H1 (cell line): Measurements from ENCODE around the gene SLCO2A1. TPM values are rescaled to one million over a fixed set of nuclear protein-coding genes. Genes with fewer than 3 reads are reported as not detected.

ENCODE experiments used
- CTCF ChIA-PET: fragments of 300-600 bp; sonication (Branson Sonifier 250); formaldehyde crosslinking; loops from one replicate; lab custom pipeline; 2021; ENCODE audit not compliant: partially characterized antibody; lab: Charles Lee
- POLR2A ChIA-PET: fragments of 300-600 bp; sonication (Branson Sonifier 250); formaldehyde crosslinking; loops from one replicate; lab custom pipeline; 2021; ENCODE audit warnings: inconsistent platforms; ENCODE audit not compliant: partially characterized antibody; lab: Charles Lee
- DNase-seq, 2 experiments: peaks; one replicate each; pipeline versions ENCODE4 v3.0.0 to v3.0.0-alpha.2; 2010 to 2022; ENCODE audit warnings: low spot score in 2 of 2, low read depth in 1 of 2, mixed read lengths in 1 of 2
- FAIRE-seq: peaks from 2 replicates; lab custom pipeline; 2011; peaks lifted over from hg19 to GRCh38; lab: Jason Lieb, UNC
- H2AFZ ChIP-seq: 2 replicates; pipeline ENCODE4 v1.8.1; 2012; ENCODE audit warnings: low read length, inconsistent platforms
- H2AK5ac ChIP-seq: 2 replicates; pipeline ENCODE4 v1.6.1; 2013; ENCODE audit warnings: low read depth, low read length
- H2BK120ac ChIP-seq: replicated peaks from 2 replicates; pipeline ENCODE3; 2013; ENCODE audit warnings: low read depth, low read length, inconsistent platforms
- H2BK12ac ChIP-seq: 2 replicates; pipeline ENCODE4 v1.6.1; 2013; ENCODE audit warnings: low read depth, low read length
- H2BK15ac ChIP-seq: 2 replicates; pipeline ENCODE4 v1.6.1; 2013; ENCODE audit warnings: low read length
- H2BK20ac ChIP-seq: 2 replicates; pipeline ENCODE4 v1.6.1; 2013; ENCODE audit warnings: low read length
- H2BK5ac ChIP-seq: 2 replicates; pipeline ENCODE4 v1.6.1; 2013; ENCODE audit warnings: low read depth, low read length
- H3K14ac ChIP-seq: 2 replicates; pipeline ENCODE4 v1.6.1; 2013; ENCODE audit warnings: inconsistent platforms; ENCODE audit not compliant: insufficient read length
- H3K18ac ChIP-seq: 2 replicates; pipeline ENCODE4 v1.6.1; 2013; ENCODE audit warnings: low read length; ENCODE audit errors: extremely low read depth
- H3K23ac ChIP-seq: 2 replicates; pipeline ENCODE4 v1.6.1; 2013; ENCODE audit warnings: inconsistent platforms; ENCODE audit not compliant: insufficient read length
- H3K23me2 ChIP-seq: 2 replicates; pipeline ENCODE4 v1.6.1; 2013; ENCODE audit warnings: low read depth, low read length
- H3K27ac ChIP-seq: 2 replicates; pipeline ENCODE4 v1.6.1; 2011; ENCODE audit warnings: low read depth, low read length, inconsistent platforms
- H3K27me3 ChIP-seq, 4 experiments: replicated peaks in 1 of 4; 1 replicate in 1 of 4; 2 replicates in 3 of 4; pipeline versions ENCODE4 v1.6.1 to v1.8.1; 2011 to 2013; ENCODE audit warnings: low read length in 3 of 4, mild to moderate bottlenecking in 3 of 4, inconsistent platforms in 2 of 4, mixed read lengths in 2 of 4, moderate library complexity in 1 of 4; ENCODE audit not compliant: control insufficient read depth in 3 of 4, insufficient read depth in 3 of 4; ENCODE audit errors: extremely low read depth in 1 of 4
- H3K36me3 ChIP-seq, 4 experiments: 2 replicates each; pipeline versions ENCODE4 v1.6.1 to v1.8.1; 2011 to 2013; ENCODE audit warnings: mild to moderate bottlenecking in 4 of 4, low read length in 3 of 4, moderate library complexity in 2 of 4, control low read depth in 1 of 4, inconsistent platforms in 1 of 4; ENCODE audit not compliant: insufficient read depth in 4 of 4, control insufficient read depth in 2 of 4
- H3K4ac ChIP-seq: replicated peaks from 2 replicates; pipeline ENCODE3; 2013; ENCODE audit warnings: low read length, low read depth, mixed read lengths, inconsistent platforms; ENCODE audit not compliant: insufficient read length
- H3K4me1 ChIP-seq, 4 experiments: replicated peaks in 1 of 4; 1 replicate in 1 of 4; 2 replicates in 3 of 4; pipeline versions ENCODE4 v1.6.1 to v1.8.1; 2011 to 2013; ENCODE audit warnings: low read length in 3 of 4, inconsistent platforms in 2 of 4, mixed read lengths in 1 of 4; ENCODE audit not compliant: insufficient read depth in 4 of 4, control insufficient read depth in 3 of 4
- H3K4me2 ChIP-seq, 2 experiments: 2 replicates each; pipeline versions ENCODE4 v1.6.1 to v1.8.1; 2011 to 2013; ENCODE audit warnings: low read depth in 2 of 2, low read length in 2 of 2, control low read depth in 1 of 2, inconsistent platforms in 1 of 2, mild to moderate bottlenecking in 1 of 2; ENCODE audit not compliant: insufficient read depth in 1 of 2
- H3K4me3 ChIP-seq, 4 experiments: fragments of 200-600, 300-600 bp in 1 of 4; sonication (generic), shearing (Covaris generic), sonication (Bioruptor Twin) in 1 of 4; 2 replicates each; pipeline versions ENCODE4 v1.5.1 to v1.8.1; 2011 to 2016; ENCODE audit warnings: low read length in 4 of 4, low read depth in 3 of 4, control low read depth in 2 of 4, inconsistent platforms in 2 of 4, mild to moderate bottlenecking in 2 of 4, mixed read lengths in 1 of 4, moderate library complexity in 1 of 4; ENCODE audit not compliant: insufficient read depth in 2 of 4; ENCODE audit errors: extremely low read depth in 1 of 4
- H3K56ac ChIP-seq: replicated peaks from 2 replicates; pipeline ENCODE3; 2013; ENCODE audit warnings: low read depth, mild to moderate bottlenecking, mixed read lengths, low read length, inconsistent platforms; ENCODE audit not compliant: insufficient read length
- H3K79me1 ChIP-seq: 2 replicates; pipeline ENCODE4 v1.6.1; 2013; ENCODE audit warnings: low read depth, low read length, control low read depth
- H3K79me2 ChIP-seq, 2 experiments: 2 replicates each; pipeline versions ENCODE4 v1.6.1 to v1.8.1; 2012 to 2013; ENCODE audit warnings: low read length in 2 of 2, mild to moderate bottlenecking in 2 of 2, inconsistent platforms in 1 of 2; ENCODE audit not compliant: insufficient read depth in 2 of 2, control insufficient read depth in 1 of 2
- H3K9ac ChIP-seq, 4 experiments: replicated peaks in 1 of 4; 1 replicate in 1 of 4; 2 replicates in 3 of 4; pipeline versions ENCODE4 v1.6.1 to v1.8.1; 2011 to 2013; ENCODE audit warnings: low read depth in 3 of 4, low read length in 3 of 4, control low read depth in 2 of 4, mild to moderate bottlenecking in 2 of 4, moderate library complexity in 2 of 4, inconsistent platforms in 1 of 4; ENCODE audit errors: extremely low read depth in 1 of 4
- H3K9me3 ChIP-seq, 2 experiments: 2 replicates each; pipeline versions ENCODE4 v1.6.1 to v1.8.1; 2012 to 2013; ENCODE audit warnings: mild to moderate bottlenecking in 2 of 2, moderate library complexity in 2 of 2, control low read depth in 1 of 2, inconsistent platforms in 1 of 2, low read depth in 1 of 2, low read length in 1 of 2, mixed read lengths in 1 of 2; ENCODE audit not compliant: insufficient read depth in 2 of 2
- H4K20me1 ChIP-seq, 2 experiments: replicated peaks in 1 of 2; 2 replicates each; pipeline versions ENCODE3 to v1.8.1; 2011 to 2013; ENCODE audit warnings: inconsistent platforms in 2 of 2, low read length in 2 of 2, mild to moderate bottlenecking in 1 of 2; ENCODE audit not compliant: insufficient read depth in 2 of 2, control insufficient read depth in 1 of 2
- H4K5ac ChIP-seq: 2 replicates; pipeline ENCODE4 v1.6.1; 2013; ENCODE audit warnings: low read length, low read depth, mixed read lengths, inconsistent platforms; ENCODE audit not compliant: insufficient read length
- H4K8ac ChIP-seq: 2 replicates; pipeline ENCODE4 v1.8.0; 2013; ENCODE audit warnings: mild to moderate bottlenecking, moderate library complexity, low read length, inconsistent platforms; ENCODE audit not compliant: insufficient read depth; ENCODE audit errors: extremely low read depth
- H4K91ac ChIP-seq: replicated peaks from 2 replicates; pipeline ENCODE3; 2013; ENCODE audit warnings: low read length, mixed read lengths, inconsistent platforms; ENCODE audit not compliant: insufficient read length
- BCL11A ChIP-seq, 2 experiments: IDR thresholded peaks; one replicate each; pipeline ENCODE4 v1.6.1; 2011; ENCODE audit warnings: low read depth in 2 of 2, low read length in 2 of 2, mild to moderate bottlenecking in 2 of 2
- CHD2 ChIP-seq: IDR thresholded peaks from 2 replicates; pipeline ENCODE4 v1.6.1; 2012; ENCODE audit warnings: low read length, improper control_type of control experiment
- EP300 ChIP-seq, 2 experiments: IDR thresholded peaks; 1 replicate in 1 of 2; 2 replicates in 1 of 2; pipeline ENCODE4 v1.6.1; 2011 to 2012; ENCODE audit warnings: low read depth in 2 of 2, low read length in 2 of 2, mild to moderate bottlenecking in 2 of 2, borderline replicate concordance in 1 of 2, inconsistent platforms in 1 of 2, moderate library complexity in 1 of 2
- KDM1A ChIP-seq: fragments of 200-600, 300-600 bp; sonication (generic); IDR thresholded peaks from 2 replicates; pipeline ENCODE4 v1.7.1; 2016; ENCODE audit warnings: mild to moderate bottlenecking, low read length, borderline replicate concordance
- MAFK ChIP-seq: IDR thresholded peaks from 2 replicates; pipeline ENCODE4 v1.6.1; 2012; ENCODE audit warnings: low read depth, mild to moderate bottlenecking, improper control_type of control experiment, low read length
- RBBP5 ChIP-seq: IDR thresholded peaks from 2 replicates; pipeline ENCODE4 v1.7.1; 2012; ENCODE audit warnings: low read depth, mild to moderate bottlenecking, inconsistent platforms, low read length, moderate library complexity, borderline replicate concordance
- SIRT6 ChIP-seq: IDR thresholded peaks from one replicate; pipeline ENCODE4 v1.7.1; 2012; ENCODE audit warnings: low read length, inconsistent platforms
- SP2 ChIP-seq: IDR thresholded peaks from 2 replicates; pipeline ENCODE4 v1.6.1; 2012; ENCODE audit warnings: mild to moderate bottlenecking, low read length, inconsistent platforms
- SP4 ChIP-seq: IDR thresholded peaks from 2 replicates; pipeline ENCODE4 v1.6.1; 2012; ENCODE audit warnings: low read length, inconsistent platforms
- TAF1 ChIP-seq: IDR thresholded peaks from 2 replicates; pipeline ENCODE4 v1.6.1; 2011; ENCODE audit warnings: mild to moderate bottlenecking, low read depth, low read length
- TAF7 ChIP-seq: optimal IDR thresholded peaks from 2 replicates; pipeline ENCODE3; 2011; ENCODE audit warnings: low read depth, mild to moderate bottlenecking, inconsistent platforms, low read length, moderate library complexity, borderline replicate concordance
- TEAD4 ChIP-seq: IDR thresholded peaks from 2 replicates; pipeline ENCODE4 v1.6.1; 2012; ENCODE audit warnings: low read depth, low read length, inconsistent platforms, mixed read lengths
- polyA plus RNA-seq, 7 experiments: library from polyadenylated mRNA; depleted of rRNA in 3 of 7; stranded (reverse) in 5 of 7; unstranded in 2 of 7; fragments of >200 nt in 5 of 7; fragments of 200-250 nt in 2 of 7; gene quantifications; 1 replicate in 5 of 7; 2 replicates in 1 of 7; 4 replicates in 1 of 7; pipeline versions ENCODE4 v1.2.1 to v1.2.3, GENCODE V29; 2011 to 2013; ENCODE audit warnings: missing spikeins in 2 of 7, mixed read lengths in 2 of 7
- total RNA-seq: library from RNA; stranded (reverse); fragmentation: NEBNext Ultra II Directional; extraction: Animal tissue kit (Norgen Biotek cat#: 25700); gene quantifications from 2 replicates; pipeline ENCODE4 v1.2.1, GENCODE V29; 2021

SLCO2A1 gene
- total and polyA plus RNA-seq, 2 of the 8 experiments (the other 6 are each of a cell fraction or from before 2014, with no cell fraction given), result 1.1 to 2.3 TPM

- H3K23ac ChIP-seq, result no peak overlapping the region
- H3K79me1 ChIP-seq, result no peaks in the 10 kb centered on the region
- no peak overlapping the region for H3K56ac ChIP-seq
- no peak overlapping the region for H3K27ac ChIP-seq
- TF ChIP-seq SP2, result no peak
- TF ChIP-seq BCL11A (IDR thresholded peaks at IDR 0.05; ENCODE audit: low read depth in 2 of 2, low read length in 2 of 2), result no peak
- TF ChIP-seq TEAD4, result no peak
- TF ChIP-seq RBBP5, result no peak
- no peak for TF ChIP-seq SP4
- TF ChIP-seq MAFK, result no peak
- TF ChIP-seq EP300 (IDR thresholded peaks at IDR 0.05; ENCODE audit: borderline replicate concordance in 1 of 2, low read depth in 2 of 2, low read length in 2 of 2), result no peak
- no peak for TF ChIP-seq TAF7
- no peak for TF ChIP-seq TAF1
- no peak for TF ChIP-seq CHD2
- no peak for TF ChIP-seq SIRT6
- no peak for TF ChIP-seq KDM1A
- H2BK15ac ChIP-seq, result no peak overlapping the region
- H3K4me3 ChIP-seq, result no peak overlapping the region
- ChIA-PET CTCF (interaction anchor here (0.6 to 0.8 kb wide), 2 partner anchors 13 to 103 kb away, joined by 3 read pairs; no protein-coding TSS in a partner anchor), POLR2A (no interaction called here)
- no peak overlapping the region for H2AK5ac ChIP-seq
- H2BK5ac ChIP-seq, result no peak overlapping the region
- H3K18ac ChIP-seq, result no peak overlapping the region
- H2BK120ac ChIP-seq, result no peak overlapping the region
- no peak overlapping the region for H2AFZ ChIP-seq
- no peak overlapping the region for H3K14ac ChIP-seq
- no peak overlapping the region for H4K91ac ChIP-seq
- H3K4ac ChIP-seq, result no peak overlapping the region
- no peaks in the 10 kb centered on the region for H4K20me1 ChIP-seq
- FAIRE-seq (no peak), DNase-seq (no peak)
- no peaks in the 10 kb centered on the region for H3K27me3 ChIP-seq
- H3K23me2 ChIP-seq, result no peaks in the 10 kb centered on the region
- H2BK12ac ChIP-seq, result no peak overlapping the region
- H3K9me3 ChIP-seq, result no peaks in the 10 kb centered on the region
- no peak overlapping the region for H2BK20ac ChIP-seq
- H3K79me2 ChIP-seq, result no peaks in the 10 kb centered on the region
- H3K4me2 ChIP-seq, result no peak overlapping the region
- no peaks in the 10 kb centered on the region for H3K36me3 ChIP-seq
- H4K5ac ChIP-seq, result no peak overlapping the region
- no peak overlapping the region for H3K9ac ChIP-seq
- no peak overlapping the region for H4K8ac ChIP-seq
- H3K4me1 ChIP-seq, result no peaks in the 10 kb centered on the region
Observed at GRCh38 chr3:133917144-133917543, 112.6 kb downstream of the SLCO2A1 start.
